GM19328 (cell line): ENCODE results near the gene MIA2.
"Not testable (repeated sequence)": the region's sequence is repeated elsewhere in the genome, so short reads cannot be mapped to it uniquely, and the experiment has no call there.

Experiments used
- ATAC-seq: cut with Tn5 transposase; IDR thresholded peaks from one replicate; pipeline ENCODE4 v1.9.1; 2021; ENCODE audit warnings: mild to moderate bottlenecking, moderate library complexity; ENCODE audit not compliant: unreplicated experiment

MIA2 gene

GRCh38 chr14:39266525-39266870, 32.8 kb downstream of the MIA2 start:
- peak; percentile 33 for ATAC-seq

GRCh38 chr14:39266871-39267607, 33.3 kb downstream of the MIA2 start:
- peak; percentile 81 for ATAC-seq

DNA sequence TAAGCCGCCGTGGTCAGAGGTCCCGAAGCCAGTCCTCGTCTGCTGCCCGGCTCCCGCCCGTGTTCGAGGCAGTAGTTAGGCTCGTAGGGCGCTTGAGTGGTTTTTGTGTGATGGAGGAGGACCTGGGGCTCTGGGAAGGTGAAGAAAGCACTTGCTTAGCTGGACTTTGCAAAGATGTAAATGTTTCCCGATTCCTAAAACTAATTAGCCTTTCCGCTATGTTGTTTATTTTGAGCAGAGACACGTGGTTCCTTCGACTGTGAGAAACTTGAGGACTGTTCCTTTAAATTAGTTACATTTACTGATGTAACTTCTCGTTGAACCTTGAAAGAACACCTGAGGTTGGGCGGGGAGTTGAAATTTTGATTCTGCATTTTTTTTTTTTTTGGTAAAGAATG, 33.9 kb downstream of the MIA2 start:
- ATAC-seq, result no peak

GRCh38 chr14:39268393-39268792, 34.7 kb downstream of the MIA2 start:
- ATAC-seq, result no peak

- ATAC-seq, result no peak
Measured at GRCh38 chr14:39272918-39273317, 39.2 kb downstream of the MIA2 start.

DNA sequence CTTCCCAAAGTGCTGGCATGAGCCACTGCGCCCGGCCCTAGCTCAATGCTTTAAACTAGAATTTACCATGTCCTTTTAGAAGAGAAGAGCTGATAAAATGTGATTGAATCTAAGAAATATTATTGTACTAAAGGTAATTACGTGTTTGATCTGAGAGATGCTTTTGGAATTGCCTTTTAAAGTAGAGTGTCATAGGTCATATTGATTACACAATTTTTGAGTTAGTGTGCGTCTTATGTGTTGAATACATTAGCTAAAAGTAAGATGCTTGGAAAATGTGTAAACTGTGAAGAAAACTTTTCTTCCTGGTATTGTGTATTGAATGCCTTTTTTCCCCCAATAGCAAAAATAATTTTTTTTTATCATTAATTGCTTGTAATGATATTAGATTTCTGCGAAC, 41.7 kb downstream of the MIA2 start:
- ATAC-seq, result no peak

DNA sequence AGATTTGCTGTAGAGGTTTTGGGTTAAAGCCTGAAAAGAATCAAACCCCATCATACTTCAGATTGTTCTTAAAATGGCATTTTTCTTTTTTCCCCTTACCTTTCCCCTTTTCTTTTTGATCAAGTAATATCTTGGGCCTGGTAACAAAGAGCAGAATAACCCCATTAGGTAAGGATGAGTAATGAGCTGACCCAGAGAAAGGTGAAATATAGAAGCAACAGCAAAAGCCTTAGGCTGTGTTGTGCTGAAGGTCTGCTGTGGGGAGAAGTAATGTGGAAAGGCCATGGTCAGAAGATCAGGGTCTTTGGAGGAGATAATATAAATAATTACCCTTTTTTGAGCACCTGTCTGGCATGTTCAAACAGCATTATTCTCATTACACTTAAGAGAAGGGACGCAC, 42.3 kb downstream of the MIA2 start:
- ATAC-seq, result no peak

- ATAC-seq, result no peak
Measured at GRCh38 chr14:39276579-39277114, 42.9 kb downstream of the MIA2 start.

GRCh38 chr14:39279515-39279914, 45.8 kb downstream of the MIA2 start:
- ATAC-seq, result no peak

- not testable (repeated sequence) for ATAC-seq
Measured at GRCh38 chr14:39280678-39281077, 47.0 kb downstream of the MIA2 start.

DNA sequence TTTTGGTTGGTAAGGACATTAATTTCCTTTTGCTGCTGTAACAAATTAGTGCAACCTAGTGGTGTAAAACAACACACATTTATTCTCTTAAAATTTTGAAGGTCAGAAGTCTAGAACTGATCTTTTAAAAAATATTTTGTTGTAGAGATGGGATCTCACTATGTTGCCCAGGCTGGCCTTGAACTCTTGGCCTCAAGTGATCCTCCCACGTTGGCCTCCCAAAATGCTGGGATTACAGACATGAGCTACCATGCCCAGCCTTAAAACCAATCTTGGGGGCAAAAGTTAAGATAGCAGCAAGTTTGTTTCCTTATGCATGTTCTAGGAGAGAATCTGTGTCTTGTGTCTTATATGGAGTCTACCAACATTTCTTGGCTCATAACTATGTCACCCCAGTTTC, 55.8 kb downstream of the MIA2 start:
- ATAC-seq, result no peak

GRCh38 chr14:39291701-39292100, 58.0 kb downstream of the MIA2 start:
- no peak for ATAC-seq

DNA sequence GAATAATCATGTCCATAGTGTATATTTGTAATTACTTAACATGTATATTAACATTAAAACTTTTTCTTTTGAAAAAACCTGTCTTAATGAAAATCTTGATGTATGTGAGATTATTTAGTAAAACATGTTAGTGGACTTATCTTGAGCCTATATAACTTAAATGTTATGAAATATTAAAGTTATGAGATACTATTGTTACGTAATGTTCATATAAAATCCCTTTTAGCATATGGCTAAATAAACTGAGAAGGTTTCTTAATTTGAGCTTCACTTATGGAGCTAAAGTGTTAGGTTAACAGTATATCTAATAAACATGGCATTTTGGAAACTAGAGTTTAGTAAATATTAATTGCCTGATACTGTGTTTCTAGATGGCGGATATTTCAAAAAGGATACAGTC, 59.9 kb downstream of the MIA2 start:
- no peak for ATAC-seq

DNA sequence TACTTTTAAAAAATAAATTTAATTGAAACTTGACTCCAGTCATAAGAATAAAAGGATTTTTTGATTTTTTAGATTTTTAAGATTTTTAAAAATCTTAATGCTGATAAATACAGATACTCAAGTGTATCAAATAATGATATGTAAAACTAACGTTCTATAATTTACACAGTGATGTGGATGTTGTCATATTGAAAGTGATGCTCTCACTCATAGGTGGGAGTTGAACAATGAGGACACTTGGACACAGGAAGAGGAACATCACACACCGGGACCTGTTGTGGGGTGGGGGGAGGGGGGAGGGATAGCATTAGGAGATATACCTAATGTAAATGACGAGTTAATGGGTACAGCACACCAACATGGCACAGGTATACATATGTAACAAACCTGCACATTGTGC, 66.7 kb downstream of the MIA2 start:
- not testable (repeated sequence) for ATAC-seq

- ATAC-seq, result no peak
Measured at GRCh38 chr14:39302124-39302810, 68.6 kb downstream of the MIA2 start.

GRCh38 chr14:39303115-39303514, 69.4 kb downstream of the MIA2 start:
- no peak for ATAC-seq

DNA sequence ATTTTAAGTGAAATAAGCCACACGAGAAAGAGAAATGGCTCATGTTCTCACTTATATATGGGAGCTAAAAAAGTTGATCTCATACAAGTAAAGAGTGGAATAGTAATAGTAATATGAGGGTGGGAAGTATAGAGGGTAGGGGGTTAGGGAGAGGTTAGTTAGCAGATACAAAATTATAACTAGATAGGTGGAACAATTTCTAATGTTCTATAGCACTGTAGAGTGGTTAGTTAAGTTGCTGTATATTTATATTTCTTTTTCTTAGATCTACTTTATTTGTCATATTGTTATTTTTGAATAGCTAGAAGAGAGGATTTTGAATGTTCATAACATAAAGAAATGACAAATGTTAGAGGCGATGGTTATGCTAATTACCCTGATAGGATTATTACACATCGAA, 74.1 kb downstream of the MIA2 start:
- ATAC-seq, result no peak

- no peak for ATAC-seq
Measured at GRCh38 chr14:39310051-39310450, 76.3 kb downstream of the MIA2 start.

- no peak for ATAC-seq
Measured at GRCh38 chr14:39315859-39316444, 82.2 kb downstream of the MIA2 start.

- ATAC-seq, result no peak
Measured at GRCh38 chr14:39316830-39317553, 83.3 kb downstream of the MIA2 start.

GRCh38 chr14:39318574-39318973, 84.9 kb downstream of the MIA2 start:
- ATAC-seq, result no peak
